Activated CD4-positive, alpha-beta T cell treated with anti-CD3 and anti-CD28 coated beads for 24 hours (primary cell): Measurements from ENCODE around the gene MMP19.
"Not testable (repeated sequence)": the region's sequence is repeated elsewhere in the genome, so short reads cannot be mapped to it uniquely, and the experiment has no call there.

Source experiments
- DNase-seq, 2 donors: peaks; one replicate each; pipeline ENCODE4 v3.0.0-alpha.2; 2020; ENCODE audit warnings: low read depth in 2 of 2

MMP19 gene, protein sequence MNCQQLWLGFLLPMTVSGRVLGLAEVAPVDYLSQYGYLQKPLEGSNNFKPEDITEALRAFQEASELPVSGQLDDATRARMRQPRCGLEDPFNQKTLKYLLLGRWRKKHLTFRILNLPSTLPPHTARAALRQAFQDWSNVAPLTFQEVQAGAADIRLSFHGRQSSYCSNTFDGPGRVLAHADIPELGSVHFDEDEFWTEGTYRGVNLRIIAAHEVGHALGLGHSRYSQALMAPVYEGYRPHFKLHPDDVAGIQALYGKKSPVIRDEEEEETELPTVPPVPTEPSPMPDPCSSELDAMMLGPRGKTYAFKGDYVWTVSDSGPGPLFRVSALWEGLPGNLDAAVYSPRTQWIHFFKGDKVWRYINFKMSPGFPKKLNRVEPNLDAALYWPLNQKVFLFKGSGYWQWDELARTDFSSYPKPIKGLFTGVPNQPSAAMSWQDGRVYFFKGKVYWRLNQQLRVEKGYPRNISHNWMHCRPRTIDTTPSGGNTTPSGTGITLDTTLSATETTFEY

DNA sequence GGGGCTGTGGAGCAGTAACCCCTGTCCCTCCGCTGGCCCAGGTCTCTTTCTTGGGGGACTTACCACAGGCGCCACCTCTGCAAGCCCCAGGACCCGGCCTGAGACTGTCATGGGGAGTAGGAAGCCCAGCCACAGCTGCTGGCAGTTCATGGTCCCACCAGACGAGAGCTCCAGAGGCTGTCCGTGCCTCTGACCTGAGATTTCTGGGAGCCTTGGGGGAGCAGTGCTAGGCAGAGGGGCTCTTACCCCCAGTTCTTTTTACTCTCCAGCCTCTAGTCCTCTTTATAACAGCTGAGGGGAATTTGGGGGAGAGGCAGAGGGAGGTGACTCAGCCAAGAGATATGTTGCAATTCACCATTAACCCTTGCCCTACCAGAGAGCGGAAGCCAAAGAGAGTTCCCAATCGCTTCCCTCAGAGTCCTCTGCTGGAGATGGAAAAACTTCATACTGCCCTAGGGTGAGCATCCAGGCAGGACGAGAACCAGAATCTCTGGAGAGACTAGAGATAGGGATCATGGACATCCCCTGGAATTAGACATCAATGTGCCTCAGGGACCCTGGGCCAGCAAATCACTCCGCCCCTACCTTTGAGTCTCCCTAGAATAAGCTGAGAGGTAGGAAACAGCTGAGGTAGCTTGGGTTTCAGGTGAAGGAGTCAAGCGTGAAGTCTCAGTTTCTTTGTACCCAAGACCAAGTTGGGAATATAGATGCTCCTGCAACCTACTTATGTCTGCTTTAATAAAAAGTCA is at the start of gene MMP19:
Gene MMP19, minus strand, starts transcription at position 256 of the 749 bp plus-strand sequence. Its CDS starts 106 bp downstream, at position 150.
- DNase-seq = no peak

DNA sequence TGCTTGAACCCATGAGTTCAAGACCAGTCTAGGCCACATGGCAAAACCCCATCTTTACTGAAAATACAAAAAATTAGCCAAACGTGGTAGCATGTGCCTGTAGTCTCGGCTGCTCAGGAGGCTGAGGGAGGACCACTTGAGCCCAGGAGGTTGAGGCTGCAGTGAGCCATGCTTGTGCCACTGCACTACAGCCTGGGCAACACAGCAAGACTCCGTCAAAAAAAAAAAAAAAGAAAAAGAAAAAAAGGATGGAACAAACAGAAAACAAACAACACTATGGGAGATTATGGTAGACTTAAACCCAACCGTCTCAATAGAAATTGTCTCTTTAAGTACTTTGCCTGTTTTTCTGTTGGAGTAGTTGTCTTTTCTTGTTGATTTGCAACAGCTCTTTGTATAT is 48.6 kb upstream of the MMP19 start:
- no peak for DNase-seq

DNA sequence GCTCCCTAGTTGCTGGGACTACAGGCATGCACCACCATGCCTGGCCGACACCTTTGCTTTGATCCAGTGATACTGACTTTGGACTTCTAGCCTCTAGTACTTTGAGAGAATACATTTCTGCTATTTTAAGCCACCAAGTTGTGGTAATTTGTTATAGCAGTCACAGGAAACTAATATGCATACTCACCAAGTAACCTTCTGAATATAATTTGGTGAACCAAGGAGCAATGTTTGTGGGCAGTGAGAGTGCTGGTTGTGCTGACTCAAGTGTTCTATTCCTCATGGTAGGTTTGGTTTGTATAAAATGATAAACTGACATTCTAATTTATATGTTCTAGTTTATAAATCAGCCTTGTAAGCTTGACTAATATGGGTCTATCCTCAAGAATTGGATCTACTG is 42.4 kb upstream of the MMP19 start:
- no peak for DNase-seq

DNA sequence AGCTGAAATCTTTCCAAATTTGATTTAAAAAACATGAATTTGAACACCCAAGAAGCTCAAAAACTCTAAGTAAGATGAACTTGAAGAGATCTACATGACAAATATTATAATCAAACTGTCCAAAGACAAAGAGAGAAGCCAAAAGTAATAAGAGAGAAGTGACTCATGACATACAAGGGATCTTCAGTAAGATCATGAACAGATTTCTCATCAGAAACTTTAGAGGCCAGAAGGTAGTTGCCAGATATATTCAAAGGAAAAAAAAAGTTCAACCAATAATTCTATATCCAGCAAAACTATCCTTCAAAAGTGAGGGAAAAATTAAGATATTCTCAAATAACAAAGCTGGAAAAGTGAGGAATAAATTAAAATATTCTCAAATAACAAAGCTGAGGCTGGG is 35.1 kb upstream of the MMP19 start:
- no peak for DNase-seq

DNA sequence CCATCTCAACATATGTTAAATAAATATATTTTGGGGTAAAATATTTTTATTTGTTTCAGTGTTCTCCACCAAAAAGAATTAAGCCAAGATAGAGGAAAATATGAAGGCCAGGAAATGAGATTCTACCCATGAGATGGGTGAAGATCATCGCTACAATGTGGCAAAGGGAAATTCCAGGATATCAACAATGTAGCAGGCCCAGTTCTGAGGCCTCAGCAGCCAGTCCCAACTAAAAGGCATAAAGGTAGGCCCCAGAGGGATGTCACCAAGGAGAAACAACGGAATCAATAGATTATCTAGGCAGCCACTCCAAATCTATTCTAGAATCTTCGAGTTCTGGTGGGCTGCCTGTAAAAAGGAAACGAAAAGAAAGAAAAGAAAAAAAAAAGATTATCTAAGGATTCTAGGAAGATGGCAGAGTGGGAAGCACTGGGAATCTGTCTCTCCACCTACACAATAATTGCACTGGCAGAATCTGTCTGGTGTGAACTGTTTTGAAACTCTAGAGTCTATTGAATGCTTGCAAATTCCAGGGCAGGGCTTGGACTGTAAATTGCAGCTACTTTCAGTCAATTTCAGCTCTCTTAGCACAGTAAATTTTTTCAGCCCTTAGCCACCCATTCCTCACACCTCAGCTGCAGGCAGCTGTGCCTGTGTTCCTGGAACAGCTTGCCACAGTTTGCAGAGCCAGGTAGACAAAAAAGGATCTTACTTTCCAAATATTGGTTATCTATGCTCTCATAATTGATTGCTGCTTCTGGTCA is 33.1 kb upstream of the MMP19 start:
- DNase-seq = no peak

DNA sequence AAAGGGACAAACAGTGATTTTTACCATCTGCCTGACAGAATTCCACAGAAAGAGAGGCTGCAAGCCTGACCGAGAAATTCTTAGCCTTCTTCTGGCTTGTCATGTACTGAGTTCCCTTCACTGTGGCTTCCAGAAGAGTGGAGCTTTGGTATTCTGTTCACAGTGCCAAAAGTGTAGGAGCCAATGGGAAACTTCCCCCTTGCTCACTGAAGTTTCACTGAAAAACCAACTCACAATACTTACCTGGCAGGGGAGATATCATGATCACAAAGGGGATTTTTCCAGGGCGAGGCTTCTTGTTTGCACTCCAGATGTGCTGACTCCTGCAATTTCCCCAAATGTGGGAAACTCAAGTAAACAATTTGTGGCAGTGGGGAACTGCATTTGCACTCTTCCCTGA is 31.7 kb upstream of the MMP19 start:
- no peak for DNase-seq

DNA sequence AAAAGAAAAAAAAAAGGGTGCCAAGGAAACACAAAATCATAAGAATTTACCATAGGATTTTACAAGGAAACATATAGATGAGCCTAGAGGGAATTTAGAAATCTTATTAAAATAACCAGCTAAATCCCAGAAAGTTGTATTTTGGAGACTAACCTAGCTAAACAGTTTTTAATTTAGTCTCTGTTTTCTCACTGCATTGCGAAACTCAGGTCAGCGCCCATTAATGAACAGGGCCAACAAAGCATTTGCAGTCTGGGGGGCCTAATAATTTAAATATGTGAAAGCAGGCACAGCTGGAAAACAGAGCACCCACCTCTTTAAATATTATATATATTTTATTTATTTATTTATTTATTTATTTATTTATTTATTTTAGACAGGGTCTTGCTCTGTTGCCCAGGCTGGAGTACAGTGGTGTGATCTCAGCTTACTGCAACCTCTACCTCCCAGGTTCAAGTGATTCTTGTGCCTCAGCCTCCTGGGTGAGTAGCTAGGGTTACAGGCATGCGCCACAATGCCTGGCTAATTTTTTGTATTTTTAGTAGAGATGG is 23.8 kb upstream of the MMP19 start:
- not testable (repeated sequence) for DNase-seq

DNA sequence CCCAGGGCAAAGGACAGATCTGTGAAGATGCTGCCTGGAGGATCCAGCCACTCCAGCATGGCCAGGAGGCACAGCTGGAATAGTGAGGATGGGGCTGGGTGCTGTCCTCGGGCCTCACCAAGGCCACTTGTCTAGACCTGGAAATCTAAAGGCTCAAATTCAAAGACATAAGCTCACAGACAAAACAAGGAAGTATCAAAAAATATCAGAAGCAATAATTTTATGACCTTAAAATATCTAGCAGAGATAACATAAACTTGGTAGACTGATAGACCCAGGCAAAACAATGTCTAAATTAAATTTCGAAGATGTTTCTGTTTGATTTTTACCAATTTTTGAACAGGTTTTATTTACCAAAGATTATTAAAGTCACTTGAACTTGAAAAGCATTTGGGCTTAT is 22.6 kb upstream of the MMP19 start:
- DNase-seq = no peak

DNA sequence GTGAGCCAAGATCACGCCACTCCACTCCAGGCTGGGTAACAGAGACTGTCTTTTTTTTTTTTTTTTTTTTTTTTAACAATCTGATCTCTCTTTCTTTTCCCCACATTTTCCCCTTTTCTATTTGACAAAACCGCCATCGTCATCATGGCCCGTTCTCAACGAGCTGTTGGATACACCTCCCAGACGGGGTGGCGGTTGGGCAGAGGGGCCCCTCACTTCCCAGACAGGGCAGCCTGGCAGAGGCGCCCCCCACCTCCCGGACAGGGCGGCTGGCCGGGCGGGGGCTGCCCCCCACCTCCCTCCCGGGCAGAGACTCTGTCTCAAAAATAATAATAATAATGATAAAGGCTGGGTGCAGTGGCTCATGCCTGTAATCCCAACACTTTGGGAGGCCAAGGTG is 20.2 kb upstream of the MMP19 start:
- not testable (repeated sequence) for DNase-seq

DNA sequence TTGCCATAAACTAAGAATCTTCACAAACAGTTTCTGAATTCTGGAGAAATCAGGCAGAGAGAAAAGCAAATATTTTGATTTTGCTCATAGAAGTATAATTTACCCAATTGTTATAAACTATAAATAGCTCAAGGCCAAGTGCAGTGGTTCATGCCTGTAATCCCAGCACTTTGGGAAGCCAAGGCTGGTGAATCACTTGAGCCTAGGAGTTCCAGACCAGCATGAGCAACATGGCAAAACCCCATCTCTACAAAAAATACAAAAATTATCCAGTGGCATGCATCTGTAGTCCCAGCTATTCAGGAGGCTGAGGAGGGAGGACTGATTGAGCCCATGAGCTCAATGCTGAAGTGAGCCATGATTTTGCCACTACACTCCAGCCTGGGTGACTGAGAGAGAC is 19.6 kb upstream of the MMP19 start:
- no peak for DNase-seq

DNA sequence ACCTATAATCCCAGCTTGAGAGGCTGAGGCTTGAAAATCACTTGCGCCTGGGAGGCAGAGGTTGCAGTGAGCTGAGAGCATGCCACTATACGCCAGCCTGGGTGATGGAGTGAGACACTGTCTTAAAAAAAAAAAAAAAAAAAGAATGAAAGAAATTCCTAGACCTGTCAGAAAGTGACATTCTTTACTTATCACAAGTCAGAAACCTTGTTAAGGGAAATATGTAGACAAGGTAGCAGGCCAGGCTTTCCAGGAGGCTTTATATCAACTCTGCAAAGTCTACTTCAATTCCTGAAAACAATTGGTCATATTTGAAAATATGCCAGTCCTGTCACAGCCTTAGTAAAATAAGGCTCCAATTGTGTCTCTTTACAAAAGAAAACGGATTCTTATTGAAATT is 19.1 kb upstream of the MMP19 start:
- DNase-seq = no peak

DNA sequence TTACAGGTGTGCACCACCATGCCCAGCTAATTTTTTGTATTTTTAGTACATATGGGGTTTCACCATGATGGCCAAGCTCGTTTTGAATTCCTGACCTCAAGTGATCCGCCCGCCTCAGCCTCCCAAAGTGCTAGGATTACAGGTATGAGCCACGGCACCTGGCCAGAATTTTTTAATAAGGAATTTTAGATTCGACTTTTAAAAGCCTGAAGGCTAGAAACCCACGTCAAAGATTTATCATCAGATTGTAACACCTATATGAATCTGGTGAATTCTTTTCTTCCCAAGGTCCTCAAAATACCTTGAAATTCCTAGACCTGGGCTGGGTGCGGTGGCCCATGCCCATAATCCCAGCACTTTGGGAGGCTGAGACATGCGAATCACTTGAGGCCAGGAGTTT is 18.7 kb upstream of the MMP19 start:
- no peak for DNase-seq

DNA sequence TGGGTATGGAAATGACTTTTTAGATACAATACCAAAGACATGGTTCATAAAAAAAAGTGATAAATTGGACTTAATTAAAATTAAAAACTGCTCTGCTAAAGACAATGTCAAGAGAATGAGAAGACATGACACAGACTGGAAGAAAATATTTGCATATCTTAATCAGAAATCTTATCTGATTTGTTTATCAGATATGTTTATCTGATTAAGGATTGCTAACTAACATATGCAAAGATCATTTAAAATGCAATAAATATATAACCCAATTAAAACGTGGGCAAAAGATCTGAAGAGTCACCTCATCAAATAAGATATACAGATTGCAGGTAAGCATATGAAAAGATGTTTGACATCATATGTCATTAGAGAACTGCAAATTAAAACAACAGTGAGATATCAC is 10.0 kb upstream of the MMP19 start:
- no peak for DNase-seq

DNA sequence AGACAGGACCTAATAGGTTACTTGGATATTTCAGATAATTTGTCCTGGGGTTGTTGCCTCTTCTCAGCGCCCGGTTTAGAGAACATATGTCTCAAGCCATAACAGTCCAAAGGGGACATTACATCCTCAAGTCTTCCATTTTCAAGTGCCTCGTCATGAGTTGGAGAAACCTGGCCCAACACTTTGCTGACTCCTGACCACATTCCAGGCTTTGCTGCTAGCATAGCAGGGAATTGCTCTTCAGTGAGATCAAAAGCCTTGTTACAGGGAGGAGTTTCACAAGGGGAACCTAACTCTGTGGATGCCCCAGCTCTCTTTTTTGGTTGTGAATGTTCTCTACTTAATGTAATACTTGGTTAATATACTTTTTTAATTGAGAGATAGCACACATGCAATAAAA is 8.2 kb upstream of the MMP19 start:
- DNase-seq = no peak

DNA sequence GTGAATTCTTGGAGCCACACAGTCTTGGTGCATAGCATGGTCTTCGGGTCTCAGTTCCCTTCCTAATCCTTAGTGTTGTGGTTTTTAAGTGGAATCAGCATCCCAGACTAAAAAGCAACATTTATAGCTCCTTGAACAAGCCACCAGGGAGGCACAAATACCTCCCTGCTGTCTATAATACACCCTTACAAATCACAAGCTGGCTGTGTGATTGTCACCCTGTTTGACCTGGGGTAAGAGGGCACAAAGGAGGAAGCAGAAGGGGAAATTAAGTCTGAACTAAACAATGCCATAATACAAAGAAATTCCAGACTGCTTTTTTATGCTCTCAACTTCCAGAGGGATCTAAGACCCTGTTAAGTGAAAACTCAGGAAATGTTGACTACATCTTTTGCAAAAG is 7.7 kb upstream of the MMP19 start:
- no peak for DNase-seq

DNA sequence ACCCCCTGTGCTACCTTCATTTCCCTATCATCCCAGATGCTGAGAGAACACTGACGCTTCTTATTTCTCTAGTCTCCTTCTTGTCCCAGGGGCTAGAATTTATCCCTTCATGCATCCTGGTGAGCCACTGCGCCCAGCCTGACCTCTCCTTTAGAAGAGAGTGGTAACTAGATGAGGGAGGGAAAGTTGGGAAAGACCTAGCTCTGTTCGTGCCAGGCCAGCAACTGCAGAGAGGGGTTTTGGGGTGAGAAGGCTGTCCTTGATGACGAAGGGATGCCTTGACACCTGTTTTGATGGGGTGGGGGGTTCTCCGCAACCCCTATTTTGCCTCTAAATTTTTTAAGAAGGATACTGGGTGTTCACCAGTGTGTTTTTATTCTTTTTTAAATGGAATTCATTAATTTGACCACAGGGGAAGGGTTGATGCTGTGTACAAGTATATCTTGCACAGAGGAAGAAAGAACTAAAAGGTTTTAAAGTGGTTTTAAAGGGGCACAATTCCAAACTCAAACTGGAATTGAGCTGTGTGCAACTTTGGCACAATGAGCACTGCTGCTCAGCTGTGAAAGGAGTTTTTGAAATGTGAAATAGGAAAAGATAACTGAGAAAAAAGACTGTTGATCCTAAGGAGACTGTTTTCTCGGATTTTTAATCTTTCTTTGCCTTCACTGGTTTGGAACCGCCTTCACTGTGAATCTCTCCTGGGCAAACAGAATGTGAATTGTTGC is 7.0 kb upstream of the MMP19 start:
- DNase-seq = no peak

DNA sequence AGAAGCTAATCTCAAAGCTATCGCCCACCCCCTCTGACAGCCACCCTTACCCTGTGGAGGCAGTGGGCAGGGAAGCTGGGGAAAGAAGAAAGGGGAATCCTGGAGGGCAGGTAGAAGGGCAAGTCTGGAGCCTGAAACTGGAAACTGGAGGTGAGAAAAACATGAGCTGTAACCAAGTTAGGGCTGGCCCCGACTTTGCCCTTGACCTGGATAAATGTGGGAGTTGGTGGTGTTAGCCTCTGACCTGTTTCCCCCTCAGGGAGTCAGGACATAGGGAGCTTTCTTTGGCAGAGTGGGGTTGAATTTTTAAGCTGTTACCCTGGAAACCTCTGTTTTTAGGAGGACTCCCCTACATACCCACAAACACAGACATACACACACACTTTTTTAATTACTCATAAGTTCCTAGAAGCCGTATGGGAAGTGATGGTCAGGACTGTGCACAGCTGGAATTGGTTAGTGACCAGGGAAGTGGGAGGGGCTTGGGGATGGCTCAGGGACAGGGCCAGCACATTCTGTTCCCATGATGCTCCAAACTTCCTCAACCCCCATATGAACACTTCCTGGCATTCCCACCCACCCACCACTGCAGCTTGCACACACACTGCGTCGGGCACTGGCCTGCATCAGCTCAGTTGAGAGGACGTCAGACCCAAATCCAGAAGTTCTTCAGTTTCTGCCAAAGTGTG is 5.0 kb upstream of the MMP19 start:
- DNase-seq = no peak

DNA sequence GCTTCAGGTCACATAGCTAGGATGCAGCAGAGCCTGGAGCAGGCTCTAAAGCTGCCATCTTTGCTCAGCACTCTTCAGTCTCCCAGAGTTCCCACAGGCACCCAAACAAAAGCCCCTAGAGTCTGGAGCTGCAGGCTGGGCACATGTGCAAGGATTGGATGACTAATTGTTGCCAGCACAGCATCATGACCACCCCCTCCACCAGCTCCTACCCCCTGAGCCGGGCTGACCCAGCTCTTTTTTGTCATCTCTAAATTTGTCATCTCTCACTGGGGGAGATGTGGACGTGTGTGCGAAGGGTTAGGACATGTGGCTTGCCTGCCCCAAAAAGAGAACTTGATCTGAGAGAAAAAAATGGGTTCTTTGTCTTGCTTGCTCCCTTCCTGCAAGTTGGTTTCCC is 4.3 kb upstream of the MMP19 start:
- no peak for DNase-seq

DNA sequence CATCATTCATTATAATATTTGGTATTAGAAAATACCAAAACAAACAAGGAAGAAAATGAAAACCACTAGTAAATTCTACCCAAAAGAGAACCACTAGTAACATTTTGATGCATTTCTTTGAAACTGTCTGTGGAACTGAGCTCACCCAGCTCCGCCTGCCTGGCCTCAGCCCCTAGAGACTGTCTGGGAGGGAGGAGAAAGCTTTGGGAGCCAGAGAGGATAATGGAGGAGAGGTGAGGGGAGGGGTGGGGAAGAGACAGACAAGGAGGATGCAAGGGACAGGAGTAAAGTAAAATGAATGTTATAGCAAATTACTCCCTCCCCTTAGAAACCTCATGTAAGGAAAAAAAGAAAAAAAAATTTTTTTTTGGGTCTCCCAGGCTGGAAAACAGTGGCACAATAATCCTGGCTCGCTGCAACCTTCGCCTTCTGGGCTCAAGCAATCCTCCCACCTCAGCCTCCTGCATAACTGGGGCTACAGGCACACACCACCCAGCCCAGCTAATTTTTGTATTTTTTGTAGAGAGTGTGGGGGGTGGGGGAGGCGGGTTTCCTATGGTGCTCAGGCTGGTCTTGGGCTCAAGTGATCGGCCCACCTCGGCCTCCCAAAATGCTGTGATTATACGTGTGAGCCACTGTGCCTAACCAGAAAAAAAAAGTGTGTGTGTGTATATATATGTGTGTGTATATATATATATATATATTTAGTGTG is 3.2 kb upstream of the MMP19 start:
- no peak for DNase-seq

DNA sequence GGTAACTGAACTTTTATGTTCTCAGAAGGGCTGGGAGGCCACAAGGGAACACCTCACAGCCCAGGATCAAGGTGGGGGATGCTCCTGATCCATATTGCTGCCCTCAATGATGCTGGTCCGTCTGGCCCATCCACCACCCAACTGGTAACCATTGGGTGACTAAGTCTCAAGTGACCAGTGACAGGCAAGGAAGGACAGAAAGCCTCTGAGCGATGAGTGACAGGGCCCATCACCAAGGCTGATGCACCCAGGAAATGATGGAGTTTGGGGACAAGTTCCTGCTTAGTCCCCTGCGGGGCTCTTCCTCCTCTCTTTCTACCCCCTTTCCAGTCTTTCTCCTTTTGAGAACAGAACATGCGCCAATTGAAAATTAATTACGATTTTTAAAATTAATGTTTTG is 2.6 kb upstream of the MMP19 start:
- no peak for DNase-seq
